ENCODE measurements around the gene TAB3. TPM values are rescaled to one million over a fixed set of nuclear protein-coding genes. Genes with fewer than 3 reads are reported as not detected.
A peak's percentile ranks its signal among the peaks of the same experiment; 100 is the strongest.

TAB3 gene
- 11.3 TPM for polyA plus RNA-seq (2012; ENCODE audit: insufficient read depth, insufficient read length, low read depth)

DNA sequence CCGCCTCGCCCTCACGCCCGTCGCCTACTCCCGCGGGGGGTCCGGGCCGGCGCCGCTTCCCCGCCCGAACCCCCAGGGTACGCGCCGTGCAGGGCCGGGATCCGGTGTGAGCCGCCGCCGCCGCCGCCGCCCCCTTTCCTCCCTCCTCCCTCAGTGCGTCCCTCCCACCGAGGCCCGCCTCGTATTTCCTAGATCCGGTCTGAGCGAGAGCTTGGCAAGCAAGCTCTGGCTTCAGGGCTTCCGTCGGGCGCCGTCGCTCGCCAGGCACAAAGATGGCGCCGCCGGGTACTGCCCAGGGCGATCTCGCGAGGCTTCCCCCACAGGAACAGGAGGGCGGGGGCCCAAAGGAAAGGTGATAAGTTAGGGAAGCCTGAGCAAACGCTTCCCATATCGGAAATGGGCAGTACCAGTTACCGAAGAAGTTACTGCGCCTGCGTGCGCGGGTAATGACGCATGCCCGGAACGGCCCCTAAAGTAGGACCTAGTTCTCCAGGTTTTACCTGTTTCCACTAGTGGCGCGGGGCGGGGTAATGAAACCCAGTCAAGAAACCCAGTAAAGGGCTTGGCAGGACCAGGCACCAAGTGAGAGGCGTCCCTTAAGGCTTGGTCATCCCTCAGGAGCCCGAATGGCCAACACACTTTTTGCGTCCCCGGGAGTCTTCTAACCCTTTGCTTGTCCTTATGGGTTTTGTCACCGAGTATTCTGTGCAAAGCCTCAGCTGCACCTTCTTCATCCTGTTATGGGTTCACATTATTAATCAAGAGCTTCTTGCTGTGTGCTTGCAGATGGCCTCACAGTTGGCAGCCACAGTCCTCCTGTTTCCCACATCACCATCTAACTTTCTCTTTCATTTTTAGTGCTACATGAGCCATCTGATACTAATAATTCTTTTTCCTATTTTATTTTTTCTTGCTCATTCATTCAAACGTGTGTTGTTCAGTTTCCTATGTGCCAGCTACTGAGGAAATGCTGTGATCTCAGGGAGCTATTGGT is at the start of gene TAB3:
Gene TAB3, minus strand, starts transcription at position 108 of the 994 bp plus-strand sequence. CDS start 29,666 bp downstream, outside the sequence.
- Histone ChIP-seq H3K9me3 (no peaks in the 10 kb centered on the region), H3K4me1 (no peaks in the 10 kb centered on the region), H3K36me3 (no peaks in the 10 kb centered on the region), H3K27me3 (no peaks in the 10 kb centered on the region), H3K4me3 (ENCODE audit: low read depth, low read length) (peak within 1 kb of the TSS; percentile 78)
- peak; percentile 90 for DNase-seq
- TF ChIP-seq CTCF (IDR thresholded peaks at IDR 0.05; ENCODE audit: low read depth, low read length): no peak

- no peak for TF ChIP-seq CTCF (IDR thresholded peaks at IDR 0.05; ENCODE audit: low read depth, low read length)
- Histone ChIP-seq H3K36me3 (no peaks in the 10 kb centered on the region), H3K27me3 (no peaks in the 10 kb centered on the region), H3K9me3 (no peaks in the 10 kb centered on the region), H3K4me3 (ENCODE audit: low read depth, low read length) (no peak overlapping the region), H3K4me1 (no peaks in the 10 kb centered on the region)
- DNase-seq: no peak
Observed at GRCh38 chrX:30938295-30938694, 49.2 kb upstream of the TAB3 start.

DNA sequence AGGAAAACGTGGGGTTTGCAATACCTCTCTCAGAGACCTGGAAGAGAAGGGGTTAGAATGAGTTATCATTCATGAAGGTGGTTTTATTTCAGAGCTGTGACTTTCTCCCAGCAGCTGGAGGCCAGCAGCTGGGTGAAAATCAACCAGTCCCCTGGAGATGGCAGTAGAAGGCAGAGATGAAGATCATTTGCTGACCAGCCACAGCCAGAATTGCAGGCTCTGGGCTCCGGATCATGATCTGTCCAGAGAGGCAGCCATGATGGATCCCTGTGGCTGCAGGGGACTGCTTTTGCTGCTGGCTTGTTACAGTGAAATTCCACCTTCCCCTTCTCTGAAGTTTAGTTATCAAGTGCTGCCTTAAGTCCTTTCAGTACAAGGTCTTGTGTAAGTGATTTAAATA is 46.9 kb upstream of the TAB3 start:
- no peaks in the 10 kb centered on the region for H3K27me3 ChIP-seq
- no peaks in the 10 kb centered on the region for H3K9me3 ChIP-seq
- DNase-seq: peak; percentile 34
- H3K4me1 ChIP-seq: no peaks in the 10 kb centered on the region
- peak; percentile 38 for TF ChIP-seq CTCF (IDR thresholded peaks at IDR 0.05; ENCODE audit: low read depth, low read length)
- no peaks in the 10 kb centered on the region for H3K36me3 ChIP-seq
- H3K4me3 ChIP-seq (ENCODE audit: low read depth, low read length): no peak overlapping the region

GRCh38 chrX:30931920-30932319 is 42.9 kb upstream of the TAB3 start:
- Histone ChIP-seq H3K27me3 (no peaks in the 10 kb centered on the region), H3K9me3 (no peaks in the 10 kb centered on the region), H3K36me3 (no peaks in the 10 kb centered on the region), H3K4me1 (no peaks in the 10 kb centered on the region), H3K4me3 (ENCODE audit: low read depth, low read length) (no peak overlapping the region)
- TF ChIP-seq CTCF (IDR thresholded peaks at IDR 0.05; ENCODE audit: low read depth, low read length): no peak
- no peak for DNase-seq

DNA sequence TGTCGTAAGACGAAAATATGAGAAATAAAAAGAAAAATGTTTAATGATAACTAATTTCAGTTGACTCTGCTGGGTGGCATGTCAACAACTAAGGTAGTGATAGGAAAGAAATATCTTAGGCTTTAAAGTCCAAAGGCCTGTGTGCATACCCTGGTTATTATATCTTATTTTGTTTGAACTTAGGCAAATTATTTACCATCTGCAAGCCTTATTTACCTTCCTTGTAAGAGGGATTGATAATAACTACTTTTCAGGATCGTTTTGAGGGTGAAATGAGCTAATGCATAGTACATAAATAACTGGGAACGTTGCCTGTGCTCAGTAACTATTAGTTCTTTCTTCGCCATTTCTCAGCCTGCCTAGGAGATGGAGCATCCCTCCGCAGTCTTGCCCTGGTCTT is 41.6 kb upstream of the TAB3 start:
- H3K36me3 ChIP-seq: no peaks in the 10 kb centered on the region
- H3K4me1 ChIP-seq: no peaks in the 10 kb centered on the region
- DNase-seq: no peak
- H3K9me3 ChIP-seq: no peaks in the 10 kb centered on the region
- TF ChIP-seq CTCF (IDR thresholded peaks at IDR 0.05; ENCODE audit: low read depth, low read length): no peak
- no peak overlapping the region for H3K4me3 ChIP-seq (ENCODE audit: low read depth, low read length)
- H3K27me3 ChIP-seq: no peaks in the 10 kb centered on the region

- Histone ChIP-seq H3K4me1 (no peaks in the 10 kb centered on the region), H3K9me3 (no peaks in the 10 kb centered on the region), H3K36me3 (no peaks in the 10 kb centered on the region), H3K4me3 (ENCODE audit: low read depth, low read length) (no peak overlapping the region), H3K27me3 (no peaks in the 10 kb centered on the region)
- TF ChIP-seq CTCF (IDR thresholded peaks at IDR 0.05; ENCODE audit: low read depth, low read length): no peak
- no peak for DNase-seq
Observed at GRCh38 chrX:30930143-30930542, 41.1 kb upstream of the TAB3 start.
